GM12878 (cell line): ENCODE data around the gene NFATC1. TPM values are rescaled to one million over a fixed set of nuclear protein-coding genes. Genes with fewer than 3 reads are reported as not detected.

Experiments
- ATAC-seq: fragments of 200-7000 bp; cut with Tn5 transposase; 3 replicates; pipeline ENCODE4 v1.9.1; 2020; ENCODE audit warnings: mild to moderate bottlenecking, moderate library complexity
- BruUV-seq: library from RNA; stranded (reverse); fragments of 400-500 nt; replicated peaks from 2 replicates; lab custom pipeline; 2021; lab: Mats Ljungman, UMichigan
- CTCF ChIA-PET: fragments of 300-600 bp; sonication (Branson Sonifier 250); formaldehyde crosslinking; extraction: SDS; loops from one replicate; lab custom pipeline; 2021; ENCODE audit warnings: inconsistent platforms; lab: Yijun Ruan, JAX
- POLR2A ChIA-PET: fragments of 350-600 bp; formaldehyde crosslinking; extraction: SDS; loops from one replicate; lab custom pipeline; 2021; ENCODE audit warnings: inconsistent platforms; lab: Charles Lee
- RAD21 ChIA-PET: fragments of 300-600 bp; sonication (Branson Sonifier 250); formaldehyde crosslinking; loops from one replicate; lab custom pipeline; 2023; ENCODE audit warnings: antibody characterized with exemption; ENCODE audit not compliant: unreplicated experiment; lab: Charles Lee
- SMC1A ChIA-PET: fragments of 300-600 bp; sonication (Branson Sonifier 250); formaldehyde crosslinking; loops from one replicate; lab custom pipeline; 2023; ENCODE audit not compliant: unreplicated experiment, uncharacterized antibody; lab: Charles Lee
- DNase-seq: peaks from one replicate; pipeline ENCODE4 v3.0.0-alpha.2; 2011; ENCODE audit warnings: low read depth, low spot score
- FAIRE-seq: peaks from 3 replicates; lab custom pipeline; 2011; peaks lifted over from hg19 to GRCh38; lab: Jason Lieb, UNC
- H2AFZ ChIP-seq: 2 replicates; pipeline ENCODE4 v1.6.0; 2011; ENCODE audit warnings: low read depth, low read length, control low read depth; ENCODE audit not compliant: control insufficient read depth
- H3K27ac ChIP-seq: 2 replicates; pipeline ENCODE4 v1.5.1; 2011; ENCODE audit warnings: control low read depth; ENCODE audit not compliant: control insufficient read depth, insufficient read depth
- H3K27me3 ChIP-seq, 2 experiments: replicated peaks in 1 of 2; 2 replicates each; pipeline versions ENCODE4 v1.6.0 to v1.6.1; 2011; ENCODE audit warnings: low read length in 1 of 2; ENCODE audit not compliant: control insufficient read depth in 2 of 2, insufficient read depth in 2 of 2
- H3K36me3 ChIP-seq, 2 experiments: 2 replicates each; pipeline ENCODE4 v1.5.1; 2011; ENCODE audit warnings: low read length in 1 of 2; ENCODE audit not compliant: control insufficient read depth in 2 of 2, insufficient read depth in 2 of 2
- H3K4me1 ChIP-seq: 2 replicates; pipeline ENCODE4 v1.6.1; 2011; ENCODE audit warnings: mild to moderate bottlenecking, low read length, moderate library complexity, mixed read lengths; ENCODE audit not compliant: control insufficient read depth, insufficient read depth
- H3K4me2 ChIP-seq: 2 replicates; pipeline ENCODE4 v1.6.0; 2011; ENCODE audit warnings: control low read depth; ENCODE audit not compliant: control insufficient read depth, insufficient read depth
- H3K4me3 ChIP-seq: fragments of 200-600 bp; sonication (generic); 2 replicates; pipeline ENCODE4 v1.5.1; 2016
- H3K79me2 ChIP-seq: 2 replicates; pipeline ENCODE4 v1.6.0; 2011; ENCODE audit warnings: low read length; ENCODE audit not compliant: control insufficient read depth, insufficient read depth
- H3K9ac ChIP-seq: 2 replicates; pipeline ENCODE4 v1.8.0; 2011; ENCODE audit warnings: low read length, control low read depth, mixed read lengths; ENCODE audit not compliant: control insufficient read depth, insufficient read depth
- H3K9me3 ChIP-seq: replicated peaks from 3 replicates; pipeline ENCODE4 v1.5.1; 2011; ENCODE audit warnings: mild to moderate bottlenecking, low read length; ENCODE audit not compliant: control insufficient read depth, insufficient read depth
- H4K20me1 ChIP-seq: 2 replicates; pipeline ENCODE4 v1.6.0; 2011; ENCODE audit not compliant: control insufficient read depth, insufficient read depth
- BRCA1 ChIP-seq: IDR thresholded peaks from 2 replicates; pipeline ENCODE4 v1.6.1; 2011; ENCODE audit warnings: low read depth, low read length, improper control_type of control experiment
- CHD2 ChIP-seq: IDR thresholded peaks from 2 replicates; pipeline ENCODE4 v1.6.1; 2011; ENCODE audit warnings: low read depth, low read length, improper control_type of control experiment, borderline replicate concordance
- DPF2 ChIP-seq: fragments of 450-650 bp; IDR thresholded peaks from 2 replicates; pipeline ENCODE4 v1.6.1; 2017; ENCODE audit warnings: mild to moderate bottlenecking
- NFYA ChIP-seq: IDR thresholded peaks from 2 replicates; pipeline ENCODE4 v1.6.1; 2011; ENCODE audit warnings: low read depth, mild to moderate bottlenecking, low read length, improper control_type of control experiment, borderline replicate concordance
- RAD21 ChIP-seq: IDR thresholded peaks from 2 replicates; pipeline ENCODE4 v1.6.1; 2011; ENCODE audit warnings: mild to moderate bottlenecking, low read depth, low read length, moderate library complexity; ENCODE audit not compliant: insufficient read depth
- RB1 ChIP-seq: fragments of 450-650 bp; formaldehyde crosslinking; IDR thresholded peaks from 2 replicates; pipeline ENCODE4 v1.6.1; 2017; ENCODE audit warnings: mild to moderate bottlenecking, borderline replicate concordance
- RCOR1 ChIP-seq: conservative IDR thresholded peaks from 2 replicates; pipeline ENCODE4 v1.6.1; 2012; ENCODE audit warnings: low read depth, low read length, improper control_type of control experiment
- RUNX3 ChIP-seq: IDR thresholded peaks from 2 replicates; pipeline ENCODE4 v1.6.1; 2012; ENCODE audit warnings: low read length, inconsistent platforms
- ZBED1 ChIP-seq: IDR thresholded peaks from 2 replicates; pipeline ENCODE4 v1.6.1; 2016; ENCODE audit warnings: borderline replicate concordance
- ZBTB4 ChIP-seq: fragments of 450-650 bp; formaldehyde crosslinking; IDR thresholded peaks from 2 replicates; pipeline ENCODE4 v1.4.0; 2022; ENCODE audit warnings: mild to moderate bottlenecking, moderate library complexity
- ZNF24 ChIP-seq: fragments of 450-650 bp; IDR thresholded peaks from 2 replicates; pipeline ENCODE4 v1.6.1; 2017; ENCODE audit warnings: antibody characterized with exemption, mild to moderate bottlenecking
- ZNF384 ChIP-seq: IDR thresholded peaks from 2 replicates; pipeline ENCODE4 v1.6.1; 2012; ENCODE audit warnings: low read depth, mild to moderate bottlenecking, low read length, improper control_type of control experiment, borderline replicate concordance
- WGBS: methylation state at CpG from one replicate; pipeline ENCODE4 v1.1.6; 2016; ENCODE audit warnings: low lambda C conversion rate; ENCODE audit not compliant: insufficient replicate concordance, insufficient coverage; ENCODE audit errors: missing lambda C conversion rate; 5-methylcytosine and 5-hydroxymethylcytosine counted together
- in situ Hi-C: fragments of 300-500 bp; cut with MboI; formaldehyde crosslinking; loops from 9 replicates; pipeline ENCODE4 v1.14.3; 2018; ENCODE audit warnings: mixed read lengths
- intact Hi-C: fragments of 100-400 bp; cut with micrococcal nuclease; formaldehyde crosslinking; loops from one replicate; pipeline ENCODE4 v1.14.2; 2022; ENCODE audit not compliant: unreplicated experiment
- polyA plus RNA-seq, 11 experiments: library from polyadenylated mRNA; depleted of rRNA in 4 of 11; unstranded in 6 of 11; stranded (reverse) in 5 of 11; fragments of >200 nt; fragmentation: Nextera tagmentation in 4 of 11; fragmentation: Illumina TruSeq in 1 of 11; extraction: Ambion mirVana in 4 of 11; extraction: Trizol in 1 of 11; gene quantifications; 1 replicate in 1 of 11; 2 replicates in 10 of 11; pipeline versions ENCODE4 v1.2.1 to v1.2.3, GENCODE V29; 2011 to 2016; ENCODE audit warnings: inconsistent platforms in 2 of 11, missing spikeins in 2 of 11, low read depth in 1 of 11
- total RNA-seq, 4 experiments: library from RNA; depleted of rRNA in 3 of 4; stranded (reverse); fragments of >200 nt in 3 of 4; fragmentation: Illumina TruSeq in 1 of 4; extraction: Trizol in 1 of 4; gene quantifications; 2 replicates each; pipeline versions ENCODE4 v1.2.1 to v1.2.3, GENCODE V29; 2013 to 2021
- TF ChIP-seq, protein P1 (sequence below): IDR thresholded peaks from 2 replicates; pipeline ENCODE4 v1.6.1; 2012; ENCODE audit warnings: low read depth, low read length, improper control_type of control experiment
- TF ChIP-seq, protein P2 (sequence below), 3 experiments: IDR thresholded peaks in 2 of 3; conservative IDR thresholded peaks in 1 of 3; 2 replicates each; pipeline ENCODE4 v1.5.1; 2011; ENCODE audit warnings: low read depth in 3 of 3, low read length in 3 of 3, mild to moderate bottlenecking in 3 of 3, control low read depth in 2 of 3, moderate library complexity in 2 of 3, inconsistent platforms in 1 of 3, mixed read lengths in 1 of 3; ENCODE audit not compliant: control insufficient read depth in 2 of 3, insufficient read depth in 1 of 3; ENCODE audit errors: extremely low read depth in 1 of 3
- TF ChIP-seq, protein P3 (sequence below): fragments of 150-350 bp; IDR thresholded peaks from 2 replicates; pipeline ENCODE4 v1.6.1; 2014; ENCODE audit warnings: mild to moderate bottlenecking, low read depth, low read length

The NFATC1 gene
- total and polyA plus RNA-seq, 10 of the 15 experiments (the other 5 are each of a cell fraction or from before 2014, with no cell fraction given): 0.84 to 20.8 (median 5.1) TPM

DNA sequence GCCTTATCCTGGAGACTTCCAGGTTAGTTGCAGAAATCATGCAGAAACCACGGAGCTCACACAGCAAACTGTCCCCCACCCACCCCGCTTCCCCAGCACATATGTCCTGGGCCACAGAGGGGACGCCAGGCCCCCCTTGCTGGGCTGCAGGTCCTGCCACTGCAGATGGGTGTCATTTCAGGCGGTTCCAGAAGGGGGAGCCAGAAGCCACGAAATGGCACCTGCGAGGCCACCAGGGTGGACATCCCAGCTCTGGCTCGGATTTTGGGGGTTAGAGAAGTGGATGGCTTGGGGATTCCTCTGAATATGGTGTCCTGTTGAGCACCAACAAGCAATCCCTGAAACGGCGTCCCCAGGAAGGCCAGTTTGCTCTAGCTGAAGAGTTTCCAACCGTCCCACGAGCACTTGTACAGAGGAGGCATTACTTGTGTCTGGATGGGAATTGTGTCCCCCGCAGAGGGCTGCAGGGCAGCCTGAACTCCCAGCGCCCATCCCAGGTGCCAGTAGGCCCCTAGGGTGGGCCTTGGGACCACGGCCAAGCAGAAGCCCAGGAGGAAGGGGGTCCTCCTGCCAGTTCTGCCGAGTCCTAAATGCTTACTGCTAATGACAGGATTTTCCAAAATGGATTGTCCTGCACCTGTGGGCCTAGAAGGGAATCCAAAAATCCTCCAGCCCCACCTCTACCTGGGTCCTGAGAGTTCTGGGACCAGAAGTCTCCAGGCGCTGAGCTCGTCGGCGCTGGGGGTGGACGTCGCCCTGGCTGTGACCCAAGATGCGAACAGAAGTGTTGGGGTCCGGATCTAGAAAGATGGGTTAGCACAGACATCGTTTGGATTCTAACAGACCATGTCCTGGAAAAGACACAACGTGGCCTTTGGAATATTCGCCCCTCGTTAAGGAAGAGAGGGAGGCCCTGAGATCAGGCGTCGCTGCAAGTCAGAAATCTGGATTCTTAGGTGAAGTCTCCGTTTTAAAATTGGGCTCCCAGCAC is 14.6 kb upstream of the NFATC1 start:
- RAD21 ChIA-PET: interaction anchor here (0.7 to 4.0 kb wide), 9 partner anchors 10 to 573 kb away, joined by 3 to 28 read pairs (median 4); no protein-coding TSS in a partner anchor
- POLR2A ChIA-PET: interaction anchor here (1.6 kb wide), 1 partner anchor 146 kb away, joined by 3 read pairs; no protein-coding TSS in a partner anchor
- no TSS peak for BruUV-seq
- Histone ChIP-seq H2AFZ (no peak overlapping the region), H3K79me2 (no peaks in the 10 kb centered on the region), H3K27me3 (no peaks in the 10 kb centered on the region), H4K20me1 (no peaks in the 10 kb centered on the region), H3K27ac (no peak overlapping the region), H3K9ac (no peak overlapping the region), H3K4me1 (no peaks in the 10 kb centered on the region), H3K4me3 (no peak overlapping the region), H3K9me3 (no peaks in the 10 kb centered on the region), H3K36me3 (peaks cover 0 to 6% of the 10 kb centered on the region in 2 experiments; a peak in 2 of 4 replicates), H3K4me2 (no peak overlapping the region)
- intact Hi-C loops: loop anchor here (1.0 kb wide), 1 partner anchor 147 kb away; no protein-coding TSS in a partner anchor
- DNase-seq (no peak), ATAC-seq (peak; percentile 79), FAIRE-seq (no peak)
- in situ Hi-C loops: no loop called here
- SMC1A ChIA-PET: interaction anchor here (0.7 to 3.0 kb wide), 6 partner anchors 10 to 266 kb away, joined by 3 to 14 read pairs (median 5); no protein-coding TSS in a partner anchor
- CTCF ChIA-PET: interaction anchor here (0.7 to 6.4 kb wide), 15 partner anchors 10 to 654 kb away, joined by 3 to 48 read pairs (median 4); no protein-coding TSS in a partner anchor
- 52% methylated on average over 30 of the region's 30 CpGs for WGBS
- TF ChIP-seq, protein P1, sequence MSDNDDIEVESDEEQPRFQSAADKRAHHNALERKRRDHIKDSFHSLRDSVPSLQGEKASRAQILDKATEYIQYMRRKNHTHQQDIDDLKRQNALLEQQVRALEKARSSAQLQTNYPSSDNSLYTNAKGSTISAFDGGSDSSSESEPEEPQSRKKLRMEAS: no peak
- no peak for TF ChIP-seq CHD2
- TF ChIP-seq ZBTB4: no peak
- 0 out of 2 replicates have a peak, but pooled peaks have one; percentile 29 for TF ChIP-seq RB1
- no peak for TF ChIP-seq NFYA
- TF ChIP-seq ZBED1: no peak
- no peak for TF ChIP-seq BRCA1
- TF ChIP-seq, protein P2, sequence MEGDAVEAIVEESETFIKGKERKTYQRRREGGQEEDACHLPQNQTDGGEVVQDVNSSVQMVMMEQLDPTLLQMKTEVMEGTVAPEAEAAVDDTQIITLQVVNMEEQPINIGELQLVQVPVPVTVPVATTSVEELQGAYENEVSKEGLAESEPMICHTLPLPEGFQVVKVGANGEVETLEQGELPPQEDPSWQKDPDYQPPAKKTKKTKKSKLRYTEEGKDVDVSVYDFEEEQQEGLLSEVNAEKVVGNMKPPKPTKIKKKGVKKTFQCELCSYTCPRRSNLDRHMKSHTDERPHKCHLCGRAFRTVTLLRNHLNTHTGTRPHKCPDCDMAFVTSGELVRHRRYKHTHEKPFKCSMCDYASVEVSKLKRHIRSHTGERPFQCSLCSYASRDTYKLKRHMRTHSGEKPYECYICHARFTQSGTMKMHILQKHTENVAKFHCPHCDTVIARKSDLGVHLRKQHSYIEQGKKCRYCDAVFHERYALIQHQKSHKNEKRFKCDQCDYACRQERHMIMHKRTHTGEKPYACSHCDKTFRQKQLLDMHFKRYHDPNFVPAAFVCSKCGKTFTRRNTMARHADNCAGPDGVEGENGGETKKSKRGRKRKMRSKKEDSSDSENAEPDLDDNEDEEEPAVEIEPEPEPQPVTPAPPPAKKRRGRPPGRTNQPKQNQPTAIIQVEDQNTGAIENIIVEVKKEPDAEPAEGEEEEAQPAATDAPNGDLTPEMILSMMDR (IDR thresholded peaks at IDR 0.05 in 2 of 3, conservative IDR thresholded peaks at IDR 0.05 in 1 of 3; ENCODE audit: control insufficient read depth in 2 of 3, extremely low read depth in 1 of 3, insufficient read depth in 1 of 3, low read depth in 3 of 3, low read length in 3 of 3): peak; percentile 91 to 92 (median 91)
- peak; percentile 99 for TF ChIP-seq RAD21
- no peak for TF ChIP-seq DPF2
- no peak for TF ChIP-seq ZNF384
- no peak for TF ChIP-seq RCOR1
- peak; percentile 33 for TF ChIP-seq RUNX3
- no peak for TF ChIP-seq ZNF24
- TF ChIP-seq, protein P3, sequence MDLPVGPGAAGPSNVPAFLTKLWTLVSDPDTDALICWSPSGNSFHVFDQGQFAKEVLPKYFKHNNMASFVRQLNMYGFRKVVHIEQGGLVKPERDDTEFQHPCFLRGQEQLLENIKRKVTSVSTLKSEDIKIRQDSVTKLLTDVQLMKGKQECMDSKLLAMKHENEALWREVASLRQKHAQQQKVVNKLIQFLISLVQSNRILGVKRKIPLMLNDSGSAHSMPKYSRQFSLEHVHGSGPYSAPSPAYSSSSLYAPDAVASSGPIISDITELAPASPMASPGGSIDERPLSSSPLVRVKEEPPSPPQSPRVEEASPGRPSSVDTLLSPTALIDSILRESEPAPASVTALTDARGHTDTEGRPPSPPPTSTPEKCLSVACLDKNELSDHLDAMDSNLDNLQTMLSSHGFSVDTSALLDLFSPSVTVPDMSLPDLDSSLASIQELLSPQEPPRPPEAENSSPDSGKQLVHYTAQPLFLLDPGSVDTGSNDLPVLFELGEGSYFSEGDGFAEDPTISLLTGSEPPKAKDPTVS: no peak
